ENCODE measurements around the gene BICC1. TPM values are rescaled to one million over a fixed set of nuclear protein-coding genes. Genes with fewer than 3 reads are reported as not detected.

BICC1 gene
- total and polyA plus RNA-seq, 2 donors (not counting 3 experiments of a cell fraction or from before 2014, with no cell fraction given), result 0.06 to 0.29 TPM

- no peak for TF ChIP-seq GATA2 (IDR thresholded peaks at IDR 0.05; ENCODE audit: insufficient read depth, insufficient read length, low read depth, low read length)
- TF ChIP-seq POLR2A (IDR thresholded peaks at IDR 0.05; ENCODE audit: low read depth, low read length), result no peak
- TF ChIP-seq POLR2AphosphoS5 (IDR thresholded peaks at IDR 0.05; ENCODE audit: insufficient read depth, low read depth, low read length), result no peak
- TF ChIP-seq FOS (IDR thresholded peaks at IDR 0.05; ENCODE audit: borderline replicate concordance, insufficient read depth, low read length), result no peak
- no peak for TF ChIP-seq MAX (IDR thresholded peaks at IDR 0.05; ENCODE audit: insufficient read depth, insufficient read length)
- TF ChIP-seq MYC (IDR thresholded peaks at IDR 0.05; ENCODE audit: low read depth, low read length), result no peak
- no peak for TF ChIP-seq JUN (IDR thresholded peaks at IDR 0.05; ENCODE audit: borderline replicate concordance, insufficient read depth, insufficient read length, low read depth)
- no peak for TF ChIP-seq CTCF (IDR thresholded peaks at IDR 0.05; ENCODE audit: extremely low read depth in 1 of 2, insufficient read depth in 1 of 2, low read depth in 1 of 2, low read length in 2 of 2)
- TF ChIP-seq EZH2 (IDR thresholded peaks at IDR 0.05; ENCODE audit: borderline replicate concordance, low read depth, low read length, severe bottlenecking), result no peak
- DNase-seq (ENCODE audit: low read depth, low spot score) (no peak), FAIRE-seq (no peak)
- H3K4me1 ChIP-seq (ENCODE audit: control insufficient read depth, extremely low read depth, insufficient read depth, low read length), result no peaks in the 10 kb centered on the region
- BruUV-seq (replicated peaks), result no TSS peak
- no peak overlapping the region for H3K9ac ChIP-seq (replicated peaks; ENCODE audit: extremely low read depth, insufficient read depth, low read length)
- no peaks in the 10 kb centered on the region for H3K36me3 ChIP-seq (ENCODE audit: control insufficient read depth in 2 of 2, extremely low read depth in 1 of 2, insufficient read depth in 2 of 2, low read length in 2 of 2)
- CTCF ChIA-PET, result no interaction called here
- intact Hi-C loops (cut with micrococcal nuclease), result no loop called here
- dilution Hi-C loops (cut with MboI; ENCODE audit: extremely low pct_ligation_motif_present, low sequenced_read_pairs), result no loop called here
- POLR2A ChIA-PET, result no interaction called here
- no peaks in the 10 kb centered on the region for H3K79me2 ChIP-seq (ENCODE audit: control insufficient read depth, insufficient read depth, low read length)
- no peak overlapping the region for H3K4me2 ChIP-seq (ENCODE audit: insufficient read depth, low read length)
- no peaks in the 10 kb centered on the region for H3K27me3 ChIP-seq (ENCODE audit: control insufficient read depth in 2 of 2, insufficient read depth in 2 of 2, low read length in 2 of 2)
- H3K27ac ChIP-seq (ENCODE audit: insufficient read depth, low read depth, low read length), result no peak overlapping the region
- no peaks in the 10 kb centered on the region for H4K20me1 ChIP-seq (replicated peaks; ENCODE audit: control insufficient read depth, extremely low read depth, insufficient read depth, low read length)
- no peaks in the 10 kb centered on the region for H3K9me3 ChIP-seq (replicated peaks; ENCODE audit: control insufficient read depth, insufficient read depth, low read length)
- no peak overlapping the region for H3K4me3 ChIP-seq (replicated peaks in 1 of 3; ENCODE audit: insufficient read depth in 1 of 3, low read depth in 1 of 3, low read length in 3 of 3)
- no peak overlapping the region for H2AFZ ChIP-seq (ENCODE audit: low read depth, low read length)
- no peaks in the 10 kb centered on the region for H3K9me1 ChIP-seq (replicated peaks; ENCODE audit: control insufficient read depth, extremely low read depth, insufficient read depth, low read length)
These were observed 31.0 kb upstream of the BICC1 start for GRCh38 chr10:58481569-58482109.
